GM06990 (cell line): ENCODE data around the gene VNN1.

Source experiments
- DNase-seq: peaks from one replicate; pipeline ENCODE4 v3.0.0-alpha.2; 2011; ENCODE audit not compliant: insufficient read length; ENCODE audit errors: extremely low read depth
- H3K27me3 ChIP-seq: replicated peaks from 2 replicates; pipeline ENCODE4 v1.6.0; 2011; ENCODE audit warnings: low read length; ENCODE audit not compliant: control insufficient read depth, insufficient read depth
- H3K36me3 ChIP-seq: 2 replicates; pipeline ENCODE4 v1.5.1; 2011; ENCODE audit warnings: low read length; ENCODE audit not compliant: control insufficient read depth, insufficient read depth
- H3K4me3 ChIP-seq: replicated peaks from 2 replicates; pipeline ENCODE4 v1.5.1; 2011; ENCODE audit warnings: low read depth, mild to moderate bottlenecking, control low read depth, low read length
- TF ChIP-seq, protein P1 (sequence below): IDR thresholded peaks from 2 replicates; pipeline ENCODE4 v1.5.1; 2011; ENCODE audit warnings: low read length, control low read depth, mild to moderate bottlenecking, inconsistent platforms; ENCODE audit not compliant: insufficient read depth, poor library complexity, severe bottlenecking

The VNN1 gene

DNA sequence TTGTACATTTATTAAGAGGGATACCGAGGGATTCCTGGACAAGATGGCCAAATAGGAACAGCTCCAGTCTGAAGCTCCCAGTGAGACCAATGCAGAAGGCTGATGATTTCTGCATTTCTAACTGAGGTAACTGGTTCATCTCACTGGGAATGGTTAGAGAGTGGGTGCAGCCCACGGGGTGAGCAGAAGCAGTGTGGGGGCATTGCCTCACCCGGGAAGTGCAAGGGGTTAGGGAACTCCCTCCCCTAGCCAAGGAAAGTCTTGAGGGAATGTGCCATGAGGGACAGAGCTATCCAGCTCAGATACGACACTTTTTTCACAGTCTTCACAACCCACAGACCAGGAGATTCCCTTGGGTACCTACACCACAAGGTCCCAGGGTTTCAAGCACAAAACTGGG is 79.1 kb downstream of the VNN1 start:
- no peak overlapping the region for H3K4me3 ChIP-seq
- no peaks in the 10 kb centered on the region for H3K36me3 ChIP-seq
- no peak for DNase-seq
- no peaks in the 10 kb centered on the region; the same call in 1 of the 2 replicates for H3K27me3 ChIP-seq
- TF ChIP-seq, protein P1, sequence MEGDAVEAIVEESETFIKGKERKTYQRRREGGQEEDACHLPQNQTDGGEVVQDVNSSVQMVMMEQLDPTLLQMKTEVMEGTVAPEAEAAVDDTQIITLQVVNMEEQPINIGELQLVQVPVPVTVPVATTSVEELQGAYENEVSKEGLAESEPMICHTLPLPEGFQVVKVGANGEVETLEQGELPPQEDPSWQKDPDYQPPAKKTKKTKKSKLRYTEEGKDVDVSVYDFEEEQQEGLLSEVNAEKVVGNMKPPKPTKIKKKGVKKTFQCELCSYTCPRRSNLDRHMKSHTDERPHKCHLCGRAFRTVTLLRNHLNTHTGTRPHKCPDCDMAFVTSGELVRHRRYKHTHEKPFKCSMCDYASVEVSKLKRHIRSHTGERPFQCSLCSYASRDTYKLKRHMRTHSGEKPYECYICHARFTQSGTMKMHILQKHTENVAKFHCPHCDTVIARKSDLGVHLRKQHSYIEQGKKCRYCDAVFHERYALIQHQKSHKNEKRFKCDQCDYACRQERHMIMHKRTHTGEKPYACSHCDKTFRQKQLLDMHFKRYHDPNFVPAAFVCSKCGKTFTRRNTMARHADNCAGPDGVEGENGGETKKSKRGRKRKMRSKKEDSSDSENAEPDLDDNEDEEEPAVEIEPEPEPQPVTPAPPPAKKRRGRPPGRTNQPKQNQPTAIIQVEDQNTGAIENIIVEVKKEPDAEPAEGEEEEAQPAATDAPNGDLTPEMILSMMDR, result no peak

DNA sequence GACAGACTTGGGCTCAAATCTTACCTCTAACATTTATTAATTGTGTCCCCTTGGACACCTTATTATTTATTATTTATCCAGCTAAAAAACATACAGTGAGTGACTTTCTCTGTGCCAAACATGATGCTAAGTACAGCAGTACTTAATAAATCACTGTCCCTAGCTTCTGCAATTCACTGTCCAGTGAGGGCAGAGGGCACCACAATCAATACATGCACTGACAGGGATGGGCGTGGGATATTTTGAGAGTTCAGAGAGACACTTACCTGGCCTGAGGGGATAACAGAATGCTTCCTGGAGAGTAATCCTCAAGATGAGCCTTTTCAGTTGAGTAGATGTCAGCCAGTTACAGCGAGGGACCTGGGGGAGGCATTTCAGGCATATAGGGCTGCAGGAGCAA is 80.5 kb downstream of the VNN1 start:
- H3K4me3 ChIP-seq, result no peak overlapping the region
- H3K36me3 ChIP-seq, result no peaks in the 10 kb centered on the region
- no peaks in the 10 kb centered on the region; the same call in 1 of the 2 replicates for H3K27me3 ChIP-seq
- TF ChIP-seq, protein P1, result no peak
- DNase-seq, result no peak
